Inflammatory macrophage (primary cell): ENCODE measurements around the gene MUC13.
"Not testable (repeated sequence)": the region's sequence is repeated elsewhere in the genome, so short reads cannot be mapped to it uniquely, and the experiment has no call there.

Experiments
- DNase-seq, 2 donors: peaks; one replicate each; pipeline ENCODE4 v3.0.0-alpha.2; 2020 to 2022
- total RNA-seq, 18 experiments: gene quantifications; one replicate each; lab custom pipeline; 2026; ENCODE audit warnings: mixed read lengths in 6 of 18, inconsistent platforms in 2 of 18; lab: John Stamatoyannopoulos, UW

MUC13 gene, protein sequence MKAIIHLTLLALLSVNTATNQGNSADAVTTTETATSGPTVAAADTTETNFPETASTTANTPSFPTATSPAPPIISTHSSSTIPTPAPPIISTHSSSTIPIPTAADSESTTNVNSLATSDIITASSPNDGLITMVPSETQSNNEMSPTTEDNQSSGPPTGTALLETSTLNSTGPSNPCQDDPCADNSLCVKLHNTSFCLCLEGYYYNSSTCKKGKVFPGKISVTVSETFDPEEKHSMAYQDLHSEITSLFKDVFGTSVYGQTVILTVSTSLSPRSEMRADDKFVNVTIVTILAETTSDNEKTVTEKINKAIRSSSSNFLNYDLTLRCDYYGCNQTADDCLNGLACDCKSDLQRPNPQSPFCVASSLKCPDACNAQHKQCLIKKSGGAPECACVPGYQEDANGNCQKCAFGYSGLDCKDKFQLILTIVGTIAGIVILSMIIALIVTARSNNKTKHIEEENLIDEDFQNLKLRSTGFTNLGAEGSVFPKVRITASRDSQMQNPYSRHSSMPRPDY
- total RNA-seq, result 0 to 0.39 (median 0.02) reads per million in 18 experiments

DNA sequence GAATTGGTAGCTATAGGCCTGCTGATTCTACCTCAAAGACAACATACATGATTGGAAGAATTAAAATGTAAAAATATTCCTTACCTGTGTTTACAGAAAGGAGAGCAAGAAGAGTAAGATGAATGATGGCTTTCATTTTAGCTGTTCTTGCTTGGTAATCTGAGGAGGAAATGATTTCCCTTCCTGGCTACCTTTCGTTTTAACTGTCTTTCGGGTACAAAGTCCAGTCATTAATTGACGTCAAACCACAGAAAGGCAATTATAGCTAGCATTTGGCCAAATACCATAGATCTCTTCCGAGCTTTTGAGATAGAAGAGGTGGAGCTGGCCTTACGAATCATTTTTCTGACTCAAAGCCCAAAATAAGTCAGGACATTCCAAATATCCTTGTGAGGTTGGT, at the start of gene MUC13:
MUC13 (minus strand) TSS at position 175 of the 400 bp plus-strand sequence; CDS start at position 136, 39 bp downstream.
- no peak for DNase-seq

DNA sequence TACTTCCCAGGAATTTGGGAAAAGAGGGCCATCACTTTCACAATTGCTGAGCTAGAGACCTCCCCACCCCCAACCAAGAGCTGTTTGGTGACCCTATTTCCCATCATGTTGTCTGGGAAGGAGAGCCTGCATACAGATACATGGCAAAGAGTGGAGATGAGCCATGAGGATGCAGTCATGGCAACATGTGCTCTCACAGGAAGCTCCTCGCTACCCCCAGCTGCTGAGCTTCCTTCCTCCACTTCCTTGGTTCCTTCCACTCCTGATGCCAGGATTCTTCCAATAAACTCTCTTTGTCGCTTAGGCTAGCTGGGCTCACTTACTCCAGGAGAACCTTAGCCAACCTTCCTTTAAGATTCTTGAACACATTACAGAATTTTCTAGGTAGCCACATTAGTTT, 48.3 kb upstream of the MUC13 start:
- no peak for DNase-seq

- DNase-seq, result no peak
These were observed 46.9 kb upstream of the MUC13 start for GRCh38 chr3:124981472-124981871.

DNA sequence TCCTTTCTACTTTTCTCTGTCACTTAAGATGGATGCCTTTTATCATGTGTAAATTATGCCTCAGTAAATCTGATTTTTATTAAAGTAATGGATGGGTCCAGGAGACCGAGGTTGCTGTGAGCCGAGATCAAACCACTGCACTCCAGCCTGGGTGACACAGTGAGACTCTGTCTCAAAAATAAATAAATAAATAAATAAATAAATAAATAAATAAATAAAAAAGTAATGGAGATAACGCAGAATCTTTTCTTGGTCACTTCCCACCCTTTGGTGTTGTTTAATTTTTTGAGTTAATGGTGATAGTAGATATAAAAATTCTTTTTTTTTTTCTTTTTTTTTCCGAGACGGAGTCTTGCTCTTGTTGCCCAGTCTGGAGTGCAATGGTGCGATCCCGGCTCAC, 44.1 kb upstream of the MUC13 start:
- no peak for DNase-seq

- DNase-seq, result no peak
These were observed 41.8 kb upstream of the MUC13 start for GRCh38 chr3:124976383-124976782.

DNA sequence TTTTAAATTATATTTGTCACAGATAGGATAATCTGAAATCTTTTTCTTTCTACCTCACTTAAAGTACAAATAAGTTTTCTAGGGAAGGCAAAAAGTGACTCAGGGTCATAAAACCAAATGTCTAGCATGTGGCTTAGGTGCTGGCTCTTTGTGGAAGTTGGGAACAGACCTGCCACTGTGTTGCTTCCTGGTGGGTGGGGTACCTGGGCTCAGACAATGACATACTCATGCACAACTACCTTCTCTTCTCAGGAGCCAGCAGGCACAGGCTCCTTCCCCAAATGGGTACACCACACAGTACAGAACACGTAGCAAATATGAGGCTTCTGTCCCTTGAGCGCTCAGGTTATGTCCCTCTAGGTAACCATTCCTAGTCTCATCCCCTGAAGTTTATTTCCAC, 40.1 kb upstream of the MUC13 start:
- DNase-seq, result no peak

DNA sequence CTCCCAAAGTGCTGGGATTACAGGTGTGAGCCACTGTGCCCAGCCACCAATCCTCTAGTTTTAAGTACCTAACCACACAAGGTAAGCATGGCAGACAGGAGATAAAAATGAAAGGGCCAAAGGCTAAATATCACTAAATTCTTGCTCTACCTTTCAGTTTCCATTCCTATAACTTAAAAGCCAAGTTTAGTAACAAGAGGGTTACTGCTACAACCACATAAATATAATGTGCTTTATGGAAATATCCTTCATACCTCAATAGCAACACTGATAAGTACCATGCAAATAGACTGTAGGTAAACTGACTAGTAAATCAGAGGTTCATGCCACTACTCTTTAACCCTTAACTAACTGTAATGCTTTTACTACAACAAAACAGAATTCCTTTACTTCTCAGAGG, 38.7 kb upstream of the MUC13 start:
- DNase-seq, result no peak

- no peak for DNase-seq
These were observed 37.9 kb upstream of the MUC13 start for GRCh38 chr3:124972457-124972856.

- DNase-seq, result no peak
These were observed 35.6 kb upstream of the MUC13 start for GRCh38 chr3:124969963-124970722.

DNA sequence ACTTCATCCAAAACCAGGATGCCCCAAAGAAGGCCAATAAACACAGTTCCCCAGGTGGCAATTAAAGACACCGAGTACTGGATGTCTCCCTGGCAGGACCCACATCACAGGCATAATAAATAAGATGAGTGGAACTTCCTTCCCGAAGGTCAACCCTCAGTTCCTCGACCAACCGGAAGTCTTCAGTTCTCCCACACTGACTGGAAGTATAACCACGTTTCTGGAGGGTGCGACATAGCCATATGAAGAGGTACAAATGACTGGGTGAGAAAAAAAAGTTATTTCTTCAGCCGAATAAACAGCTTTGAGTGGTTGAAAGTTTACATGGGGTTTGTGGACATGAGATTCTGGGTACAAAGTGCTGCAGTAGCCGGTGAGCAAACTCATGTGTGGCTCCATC, 34.6 kb upstream of the MUC13 start:
- no peak for DNase-seq

GRCh38 chr3:124967964-124968363, 33.4 kb upstream of the MUC13 start:
- DNase-seq, result no peak

DNA sequence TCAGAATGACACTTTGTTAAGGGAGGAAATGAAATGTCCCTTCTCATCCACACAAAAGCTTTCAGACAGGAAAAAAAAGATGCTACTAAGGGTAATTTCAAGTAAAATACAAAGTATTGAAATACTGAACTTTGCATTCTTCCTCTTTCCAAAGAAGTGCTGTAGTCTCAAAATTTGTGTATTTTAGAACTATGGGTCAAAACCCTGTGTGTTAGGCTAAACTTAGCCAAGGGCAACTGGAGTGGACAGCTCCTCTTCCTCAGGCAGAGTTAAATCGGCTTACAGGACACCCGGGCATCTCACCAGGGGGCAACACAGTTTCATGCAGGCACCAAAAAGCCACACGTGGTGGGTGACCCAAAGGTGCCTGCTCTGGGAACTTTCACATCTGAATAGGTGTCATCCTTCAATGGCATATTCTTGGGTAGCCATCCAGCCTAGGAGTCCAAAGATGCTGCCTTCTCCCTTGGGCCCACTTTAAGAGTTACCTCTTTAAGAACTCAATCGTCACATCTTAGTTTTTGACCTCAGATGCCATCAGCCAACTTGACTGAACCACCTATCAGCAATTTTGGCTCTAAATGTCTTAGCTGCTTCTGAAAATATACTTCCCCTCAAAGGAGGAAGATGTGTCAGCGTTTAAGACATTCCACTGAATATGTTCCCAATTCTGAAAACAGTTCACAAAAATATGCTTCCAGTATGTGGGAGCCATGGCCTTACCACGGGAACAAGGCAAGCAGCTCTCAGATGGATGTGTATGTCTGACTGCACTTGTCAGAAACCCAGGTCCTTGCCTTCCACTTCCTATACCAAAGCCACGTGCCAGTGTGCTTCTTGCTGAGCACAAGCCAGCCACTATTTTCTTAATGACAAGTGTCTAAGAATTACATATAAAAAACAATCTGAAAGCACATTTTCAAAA, 32.2 kb upstream of the MUC13 start:
- peak; percentile 31 to 40 for DNase-seq

DNA sequence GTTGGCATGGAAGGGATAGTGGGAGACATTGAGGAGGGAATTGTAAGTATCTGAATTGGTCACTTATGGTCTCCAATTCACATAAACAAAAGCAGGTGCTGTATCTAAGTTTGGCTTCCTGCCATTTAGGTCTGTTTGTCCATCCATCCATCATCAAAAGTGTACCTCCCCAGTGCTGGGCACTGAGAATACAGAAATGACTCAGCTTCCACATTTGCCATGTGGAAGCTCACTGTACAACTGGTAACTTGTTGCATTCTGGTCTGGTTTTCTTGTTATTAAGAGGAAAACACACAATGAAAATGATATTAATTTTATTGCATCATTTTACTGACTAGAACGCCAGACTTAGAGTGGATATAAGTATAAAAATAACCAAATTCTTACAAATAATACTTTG, 30.9 kb upstream of the MUC13 start:
- DNase-seq, result peak in 1 of 2 donors; percentile 7

DNA sequence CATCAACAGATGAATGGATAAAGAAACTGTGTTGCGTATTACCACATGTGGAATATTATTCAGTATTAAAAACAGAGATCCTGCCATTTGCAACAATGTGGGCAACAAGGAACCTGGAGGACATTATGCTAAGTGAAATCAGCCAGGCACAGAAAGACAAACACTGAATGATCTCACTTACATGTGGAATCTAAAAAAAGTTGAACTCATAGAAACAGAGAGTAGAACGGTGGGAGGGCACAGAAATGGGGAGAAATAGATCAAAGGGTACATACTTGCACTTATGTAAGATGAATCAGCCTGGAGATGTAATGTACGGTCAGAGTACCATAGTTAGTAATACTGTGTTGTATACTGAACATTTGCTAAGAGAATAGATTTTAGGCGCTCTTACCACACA, 29.8 kb upstream of the MUC13 start:
- DNase-seq, result no peak

DNA sequence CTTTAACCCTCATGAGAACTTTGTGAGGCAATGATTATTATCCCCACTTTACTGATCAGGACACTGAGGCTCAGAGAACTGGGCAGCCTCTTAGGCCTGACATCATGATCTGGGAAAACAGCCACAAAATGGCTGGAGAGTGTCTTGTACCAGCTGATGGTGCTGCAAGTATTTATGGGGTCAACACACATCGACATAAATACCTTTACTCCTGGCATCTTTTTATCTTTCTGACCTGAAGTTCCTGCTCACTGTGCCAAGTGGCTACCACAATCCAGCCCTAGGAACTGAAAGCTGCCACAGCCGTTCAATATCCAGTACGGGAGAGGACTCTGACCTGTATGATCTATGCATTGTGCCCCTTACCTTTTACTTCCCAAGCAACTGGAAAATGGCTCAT, 29.2 kb upstream of the MUC13 start:
- DNase-seq, result no peak

GRCh38 chr3:124962403-124962940, 27.9 kb upstream of the MUC13 start:
- no peak for DNase-seq

- no peak for DNase-seq
These were observed 26.1 kb upstream of the MUC13 start for GRCh38 chr3:124960698-124961097.

- DNase-seq, result no peak
These were observed 25.6 kb upstream of the MUC13 start for GRCh38 chr3:124960105-124960504.

DNA sequence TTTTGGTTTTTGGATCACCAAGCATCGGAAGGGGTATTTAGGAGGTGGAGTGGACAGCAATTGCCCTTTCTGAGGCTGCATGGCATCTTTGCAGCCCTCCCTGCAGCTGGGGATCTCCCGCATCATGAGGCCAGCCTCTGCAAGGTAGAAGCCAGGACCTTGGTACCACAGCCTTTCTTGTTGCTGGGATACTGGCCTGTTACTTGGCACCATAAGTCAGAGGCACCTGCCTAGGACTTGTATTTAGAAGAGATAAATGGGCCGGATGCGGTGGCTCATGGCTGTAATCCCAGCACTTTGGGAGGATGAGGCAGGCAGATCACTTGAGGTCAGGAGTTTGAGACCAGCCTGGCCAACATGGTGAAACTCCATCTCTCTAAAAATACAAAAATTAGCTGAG, 23.4 kb upstream of the MUC13 start:
- not testable (repeated sequence) for DNase-seq

DNA sequence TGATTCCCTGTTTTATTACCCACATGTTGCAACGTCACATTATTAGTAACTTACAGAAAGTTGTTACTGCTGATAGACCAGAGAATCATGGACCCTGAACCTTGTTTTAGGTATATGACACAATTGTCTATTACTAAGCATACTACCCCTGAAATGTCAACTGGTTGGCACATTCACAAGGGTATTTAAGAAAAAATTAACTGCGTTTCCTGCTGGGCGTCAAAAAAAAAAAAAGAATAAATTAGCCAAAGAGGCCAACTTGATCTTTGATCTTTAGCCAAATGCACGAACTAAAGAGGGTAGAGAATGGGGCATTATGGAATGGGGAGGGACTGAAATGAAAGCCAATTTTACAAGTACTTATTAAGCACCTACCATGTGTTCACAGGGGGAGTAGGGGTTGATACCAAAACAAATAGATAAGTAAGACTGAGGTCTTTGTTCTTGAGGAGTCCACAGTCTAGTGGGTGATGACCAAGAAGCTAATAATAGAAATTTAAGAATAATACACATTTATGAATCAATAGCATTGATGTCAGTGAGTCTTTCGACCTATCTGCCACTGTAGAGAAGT, 17.8 kb upstream of the MUC13 start:
- DNase-seq, result no peak

DNA sequence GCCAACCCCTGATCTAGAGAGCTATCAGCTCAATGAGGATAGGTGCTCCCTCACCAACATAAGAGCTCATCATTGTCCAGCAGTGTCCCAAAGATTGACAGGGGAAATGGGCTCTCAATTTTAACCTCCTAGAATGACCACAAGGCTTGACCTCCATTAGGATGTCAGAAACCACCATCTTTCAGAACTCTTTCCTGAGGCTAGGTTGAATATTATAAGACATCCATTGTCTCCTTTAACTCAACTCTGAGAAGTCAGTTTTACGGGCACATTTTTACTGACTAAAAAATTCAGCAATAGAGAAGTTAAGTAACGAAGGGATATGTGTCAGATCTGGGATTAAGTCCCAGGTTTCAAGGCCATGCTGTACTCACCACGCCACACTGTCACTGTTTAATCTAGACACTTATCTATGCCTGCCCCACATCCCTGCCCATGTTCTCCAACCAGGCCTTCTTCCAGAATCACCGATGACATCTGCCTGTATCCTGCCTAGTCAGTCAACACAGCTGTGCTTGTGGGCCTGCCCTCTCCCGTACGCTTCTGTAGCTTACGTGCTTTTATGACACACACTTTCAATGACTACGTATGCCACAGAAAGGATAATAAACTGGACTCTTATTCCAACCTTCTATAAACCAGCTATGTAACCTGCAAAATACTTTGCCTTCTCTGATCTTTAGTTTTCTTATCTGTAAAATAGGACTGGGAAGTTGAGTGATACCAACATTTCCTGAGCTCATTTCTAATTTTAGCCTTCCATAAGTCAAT, 17.1 kb upstream of the MUC13 start:
- no peak for DNase-seq
